SK-N-SH treated with all-trans-retinoic acid at 6 μM for 48 hours (cell line): ENCODE measurements around the gene GRM4.

Experiments used
- ARNTL ChIP-seq: fragments of 450-650 bp; formaldehyde crosslinking; IDR thresholded peaks from 2 replicates; pipeline ENCODE4 v1.5.0; 2020; ENCODE audit warnings: low read depth, mild to moderate bottlenecking, moderate library complexity, borderline replicate concordance
- CSDC2 ChIP-seq: fragments of 250-450 bp; sonication (Bioruptor Pico); IDR thresholded peaks from 2 replicates; pipeline ENCODE4 v1.5.0; 2020; ENCODE audit warnings: mild to moderate bottlenecking, moderate library complexity
- ESRRG ChIP-seq: fragments of 250-450 bp; sonication (Bioruptor Pico); IDR thresholded peaks from 2 replicates; pipeline ENCODE4 v1.6.1; 2021; ENCODE audit warnings: mild to moderate bottlenecking
- ISL1 ChIP-seq: fragments of 250-450 bp; sonication (Bioruptor Pico); IDR thresholded peaks from 2 replicates; pipeline ENCODE4 v2.1.2; 2022; ENCODE audit warnings: mild to moderate bottlenecking, moderate library complexity
- OSR1 ChIP-seq: fragments of 250-450 bp; sonication (Bioruptor Pico); IDR thresholded peaks from 2 replicates; pipeline ENCODE4 v1.8.0; 2022; ENCODE audit warnings: moderate library complexity, mild to moderate bottlenecking, inconsistent platforms
- TCF4 ChIP-seq: fragments of 250-450 bp; sonication (Bioruptor Pico); IDR thresholded peaks from 2 replicates; pipeline ENCODE4 v1.8.0; 2021; ENCODE audit warnings: mild to moderate bottlenecking, moderate library complexity, borderline replicate concordance
- TOX ChIP-seq: fragments of 250-450 bp; sonication (Bioruptor Pico); IDR thresholded peaks from 2 replicates; pipeline ENCODE4 v1.8.0; 2021; ENCODE audit warnings: mild to moderate bottlenecking, moderate library complexity, borderline replicate concordance
- ZFP3 ChIP-seq: fragments of 250-450 bp; sonication (Bioruptor Pico); IDR thresholded peaks from 2 replicates; pipeline ENCODE4 v1.5.0; 2020; ENCODE audit warnings: mild to moderate bottlenecking, moderate library complexity
- ZFP30 ChIP-seq: fragments of 450-650 bp; formaldehyde crosslinking; IDR thresholded peaks from 2 replicates; pipeline ENCODE4 v1.5.0; 2022; ENCODE audit warnings: mild to moderate bottlenecking, moderate library complexity
- TF ChIP-seq, protein P1 (sequence below): fragments of 250-450 bp; sonication (Bioruptor Pico); IDR thresholded peaks from 2 replicates; pipeline ENCODE4 v1.8.0; 2020; ENCODE audit warnings: mild to moderate bottlenecking, moderate library complexity, borderline replicate concordance
- TF ChIP-seq, protein P2 (sequence below): fragments of 250-450 bp; sonication (Bioruptor Pico); IDR thresholded peaks from 2 replicates; pipeline ENCODE4 v1.5.1; 2021; ENCODE audit warnings: mild to moderate bottlenecking, moderate library complexity
- TF ChIP-seq, protein P3 (sequence below): fragments of 250-450 bp; sonication (Bioruptor Pico); IDR thresholded peaks from 2 replicates; pipeline ENCODE4 v1.5.1; 2020; ENCODE audit warnings: low read depth, mild to moderate bottlenecking, moderate library complexity
- TF ChIP-seq, protein P4 (sequence below): fragments of 250-450 bp; sonication (Bioruptor Pico); IDR thresholded peaks from 2 replicates; pipeline ENCODE4 v1.5.0; 2020; ENCODE audit warnings: mild to moderate bottlenecking, moderate library complexity

DNA sequence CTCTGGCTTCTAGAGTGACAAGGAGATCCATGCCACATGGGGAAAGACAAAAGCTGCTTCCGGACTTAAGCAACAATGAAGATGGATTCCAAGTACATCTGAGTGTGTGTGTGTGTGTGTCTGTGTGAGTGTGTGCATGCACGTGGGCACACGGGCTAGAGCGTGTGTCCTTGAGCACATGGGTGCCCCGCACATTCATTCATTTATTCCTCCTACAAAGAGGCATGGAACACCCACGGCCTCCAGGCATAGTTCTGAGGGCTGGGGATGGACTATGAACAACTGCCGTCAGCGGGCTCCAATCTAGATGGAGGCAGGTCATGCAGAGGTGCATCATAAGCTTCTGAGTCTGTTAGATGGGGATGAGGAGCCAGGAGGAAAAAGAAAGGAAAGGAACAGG lies 49.1 kb downstream of the GRM4 start:
- no peak for TF ChIP-seq ZFP3
- no peak for TF ChIP-seq CSDC2
- TF ChIP-seq, protein P1, sequence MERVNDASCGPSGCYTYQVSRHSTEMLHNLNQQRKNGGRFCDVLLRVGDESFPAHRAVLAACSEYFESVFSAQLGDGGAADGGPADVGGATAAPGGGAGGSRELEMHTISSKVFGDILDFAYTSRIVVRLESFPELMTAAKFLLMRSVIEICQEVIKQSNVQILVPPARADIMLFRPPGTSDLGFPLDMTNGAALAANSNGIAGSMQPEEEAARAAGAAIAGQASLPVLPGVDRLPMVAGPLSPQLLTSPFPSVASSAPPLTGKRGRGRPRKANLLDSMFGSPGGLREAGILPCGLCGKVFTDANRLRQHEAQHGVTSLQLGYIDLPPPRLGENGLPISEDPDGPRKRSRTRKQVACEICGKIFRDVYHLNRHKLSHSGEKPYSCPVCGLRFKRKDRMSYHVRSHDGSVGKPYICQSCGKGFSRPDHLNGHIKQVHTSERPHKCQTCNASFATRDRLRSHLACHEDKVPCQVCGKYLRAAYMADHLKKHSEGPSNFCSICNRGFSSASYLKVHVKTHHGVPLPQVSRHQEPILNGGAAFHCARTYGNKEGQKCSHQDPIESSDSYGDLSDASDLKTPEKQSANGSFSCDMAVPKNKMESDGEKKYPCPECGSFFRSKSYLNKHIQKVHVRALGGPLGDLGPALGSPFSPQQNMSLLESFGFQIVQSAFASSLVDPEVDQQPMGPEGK (CRISPR knock-in tag), result no peak
- TF ChIP-seq, protein P2, sequence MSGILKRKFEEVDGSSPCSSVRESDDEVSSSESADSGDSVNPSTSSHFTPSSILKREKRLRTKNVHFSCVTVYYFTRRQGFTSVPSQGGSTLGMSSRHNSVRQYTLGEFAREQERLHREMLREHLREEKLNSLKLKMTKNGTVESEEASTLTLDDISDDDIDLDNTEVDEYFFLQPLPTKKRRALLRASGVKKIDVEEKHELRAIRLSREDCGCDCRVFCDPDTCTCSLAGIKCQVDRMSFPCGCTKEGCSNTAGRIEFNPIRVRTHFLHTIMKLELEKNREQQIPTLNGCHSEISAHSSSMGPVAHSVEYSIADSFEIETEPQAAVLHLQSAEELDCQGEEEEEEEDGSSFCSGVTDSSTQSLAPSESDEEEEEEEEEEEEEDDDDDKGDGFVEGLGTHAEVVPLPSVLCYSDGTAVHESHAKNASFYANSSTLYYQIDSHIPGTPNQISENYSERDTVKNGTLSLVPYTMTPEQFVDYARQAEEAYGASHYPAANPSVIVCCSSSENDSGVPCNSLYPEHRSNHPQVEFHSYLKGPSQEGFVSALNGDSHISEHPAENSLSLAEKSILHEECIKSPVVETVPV (CRISPR knock-in tag), result no peak
- TF ChIP-seq, protein P3, sequence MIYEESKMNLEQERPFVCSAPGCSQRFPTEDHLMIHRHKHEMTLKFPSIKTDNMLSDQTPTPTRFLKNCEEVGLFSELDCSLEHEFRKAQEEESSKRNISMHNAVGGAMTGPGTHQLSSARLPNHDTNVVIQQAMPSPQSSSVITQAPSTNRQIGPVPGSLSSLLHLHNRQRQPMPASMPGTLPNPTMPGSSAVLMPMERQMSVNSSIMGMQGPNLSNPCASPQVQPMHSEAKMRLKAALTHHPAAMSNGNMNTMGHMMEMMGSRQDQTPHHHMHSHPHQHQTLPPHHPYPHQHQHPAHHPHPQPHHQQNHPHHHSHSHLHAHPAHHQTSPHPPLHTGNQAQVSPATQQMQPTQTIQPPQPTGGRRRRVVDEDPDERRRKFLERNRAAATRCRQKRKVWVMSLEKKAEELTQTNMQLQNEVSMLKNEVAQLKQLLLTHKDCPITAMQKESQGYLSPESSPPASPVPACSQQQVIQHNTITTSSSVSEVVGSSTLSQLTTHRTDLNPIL (CRISPR knock-in tag), result no peak
- no peak for TF ChIP-seq TOX
- no peak for TF ChIP-seq OSR1
- TF ChIP-seq, protein P4, sequence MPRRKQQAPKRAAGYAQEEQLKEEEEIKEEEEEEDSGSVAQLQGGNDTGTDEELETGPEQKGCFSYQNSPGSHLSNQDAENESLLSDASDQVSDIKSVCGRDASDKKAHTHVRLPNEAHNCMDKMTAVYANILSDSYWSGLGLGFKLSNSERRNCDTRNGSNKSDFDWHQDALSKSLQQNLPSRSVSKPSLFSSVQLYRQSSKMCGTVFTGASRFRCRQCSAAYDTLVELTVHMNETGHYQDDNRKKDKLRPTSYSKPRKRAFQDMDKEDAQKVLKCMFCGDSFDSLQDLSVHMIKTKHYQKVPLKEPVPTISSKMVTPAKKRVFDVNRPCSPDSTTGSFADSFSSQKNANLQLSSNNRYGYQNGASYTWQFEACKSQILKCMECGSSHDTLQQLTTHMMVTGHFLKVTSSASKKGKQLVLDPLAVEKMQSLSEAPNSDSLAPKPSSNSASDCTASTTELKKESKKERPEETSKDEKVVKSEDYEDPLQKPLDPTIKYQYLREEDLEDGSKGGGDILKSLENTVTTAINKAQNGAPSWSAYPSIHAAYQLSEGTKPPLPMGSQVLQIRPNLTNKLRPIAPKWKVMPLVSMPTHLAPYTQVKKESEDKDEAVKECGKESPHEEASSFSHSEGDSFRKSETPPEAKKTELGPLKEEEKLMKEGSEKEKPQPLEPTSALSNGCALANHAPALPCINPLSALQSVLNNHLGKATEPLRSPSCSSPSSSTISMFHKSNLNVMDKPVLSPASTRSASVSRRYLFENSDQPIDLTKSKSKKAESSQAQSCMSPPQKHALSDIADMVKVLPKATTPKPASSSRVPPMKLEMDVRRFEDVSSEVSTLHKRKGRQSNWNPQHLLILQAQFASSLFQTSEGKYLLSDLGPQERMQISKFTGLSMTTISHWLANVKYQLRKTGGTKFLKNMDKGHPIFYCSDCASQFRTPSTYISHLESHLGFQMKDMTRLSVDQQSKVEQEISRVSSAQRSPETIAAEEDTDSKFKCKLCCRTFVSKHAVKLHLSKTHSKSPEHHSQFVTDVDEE (CRISPR knock-in tag), result no peak
- no peak for TF ChIP-seq ARNTL (CRISPR knock-in tag)
- no peak for TF ChIP-seq ZFP30 (CRISPR knock-in tag)
- no peak for TF ChIP-seq ISL1
- TF ChIP-seq TCF4 (CRISPR knock-in tag), result no peak
- no peak for TF ChIP-seq ESRRG (CRISPR knock-in tag)
